ENCODE measurements around the gene CBR1. TPM values are rescaled to one million over a fixed set of nuclear protein-coding genes. Genes with fewer than 3 reads are reported as not detected.

CBR1 gene
- total and polyA plus RNA-seq, 3 experiments from 2014 or later: 37.6 to 39.3 (median 39.2) TPM

DNA sequence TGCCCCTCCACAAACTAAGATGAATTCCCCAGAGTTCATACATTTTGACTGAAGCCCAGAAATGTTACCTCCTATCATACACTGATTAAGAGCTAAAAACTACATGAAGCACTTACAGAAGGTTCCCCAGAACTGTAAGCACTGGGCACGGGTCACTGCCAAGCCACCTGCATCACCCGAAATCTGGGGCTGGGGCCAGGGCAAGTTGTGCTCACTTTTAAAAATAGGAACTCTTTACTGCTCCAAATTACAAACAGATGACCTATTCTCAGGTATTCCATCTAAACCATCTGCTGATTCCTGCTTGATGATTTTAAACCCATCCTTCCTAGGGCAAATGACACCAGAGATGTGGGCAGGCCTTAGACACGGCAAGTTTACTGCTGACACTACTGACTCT lies 14.3 kb upstream of the CBR1 start:
- Histone ChIP-seq H3K4me1 (ENCODE audit: insufficient read depth, low read length) (peaks cover 10% of the 10 kb centered on the region), H3K9me3 (ENCODE audit: low read length) (no peaks in the 10 kb centered on the region), H3K27ac (ENCODE audit: low read depth, low read length) (no peak overlapping the region), H3K36me3 (ENCODE audit: insufficient read depth, low read length) (peaks cover 38% of the 10 kb centered on the region), H3K4me3 (ENCODE audit: low read length) (no peak overlapping the region), H3K27me3 (ENCODE audit: insufficient read depth, low read length, poor library complexity, severe bottlenecking) (no peaks in the 10 kb centered on the region)
- H3K4me1 Mint-ChIP-seq: peaks cover 20 to 33% (median 24%) of the 10 kb centered on the region in 3 donors
- POLR2A ChIA-PET: no interaction called here
- H3K36me3 Mint-ChIP-seq: peaks cover 9 to 78% (median 20%) of the 10 kb centered on the region in 3 donors
- peak overlapping the region in 1 of 8 donors; percentile 69 for H3K27ac Mint-ChIP-seq
- CTCF ChIA-PET: interaction anchor here (0.8 kb wide), 1 partner anchor 15 kb away, joined by 3 read pairs; no protein-coding TSS in a partner anchor
- no peaks in the 10 kb centered on the region for H3K9me3 Mint-ChIP-seq
- peaks cover 0 to 2% of the 10 kb centered on the region in 2 donors for H3K27me3 Mint-ChIP-seq
- peak overlapping the region in 1 of 7 donors; percentile 60 for H3K4me3 Mint-ChIP-seq
- DNase-seq: no peak

- Mint-ChIP-seq H3K27me3 (peaks cover 2 to 3% of the 10 kb centered on the region in 2 donors), H3K9me3 (no peaks in the 10 kb centered on the region), H3K27ac (peak overlapping the region; percentile 95 to 99 (median 98)), H3K36me3 (peaks cover 0 to 47% (median 15%) of the 10 kb centered on the region in 3 donors), H3K4me1 (peaks cover 22 to 35% (median 29%) of the 10 kb centered on the region in 3 donors), H3K4me3 (peak overlapping the region; percentile 93 to 97 (median 97))
- H3K4me1 ChIP-seq (ENCODE audit: insufficient read depth, low read length): peaks cover 10% of the 10 kb centered on the region
- no peaks in the 10 kb centered on the region for H3K9me3 ChIP-seq (ENCODE audit: low read length)
- H3K27ac ChIP-seq (ENCODE audit: low read depth, low read length): peak overlapping the region; percentile 83
- DNase-seq: peak in 1 of 5 donors; percentile 4
- ChIA-PET POLR2A (interaction anchor here (0.6 to 2.1 kb wide), 6 partner anchors 10 to 227 kb away, joined by 3 to 21 read pairs (median 3); partner anchors contain the start of gene CBR1), CTCF (interaction anchor here (0.6 to 2.2 kb wide), 5 partner anchors 10 to 151 kb away, joined by 3 to 14 read pairs (median 4); partner anchors contain the start of gene CBR1)
- no peaks in the 10 kb centered on the region for H3K27me3 ChIP-seq (ENCODE audit: insufficient read depth, low read length, poor library complexity, severe bottlenecking)
- peak overlapping the region; percentile 95 for H3K4me3 ChIP-seq (ENCODE audit: low read length)
- H3K36me3 ChIP-seq (ENCODE audit: insufficient read depth, low read length): peaks cover 29% of the 10 kb centered on the region
Measured at GRCh38 chr21:36059823-36060158, 10.0 kb upstream of the CBR1 start.

GRCh38 chr21:36060159-36060921 lies 9.5 kb upstream of the CBR1 start, which contains the start of gene SETD4:
SETD4 (minus strand) TSS chr21:36060526; CDS start chr21:36058888, 1,638 bp downstream.
- peak within 1 kb of the TSS; percentile 95 to 99 (median 98) for H3K27ac Mint-ChIP-seq
- Histone ChIP-seq H3K36me3 (ENCODE audit: insufficient read depth, low read length) (peaks cover 23% of the 10 kb centered on the region), H3K4me3 (ENCODE audit: low read length) (peak within 1 kb of the TSS; percentile 95), H3K27ac (ENCODE audit: low read depth, low read length) (peak within 1 kb of the TSS; percentile 83), H3K9me3 (ENCODE audit: low read length) (no peaks in the 10 kb centered on the region), H3K4me1 (ENCODE audit: insufficient read depth, low read length) (peaks cover 10% of the 10 kb centered on the region), H3K27me3 (ENCODE audit: insufficient read depth, low read length, poor library complexity, severe bottlenecking) (no peaks in the 10 kb centered on the region)
- no peaks in the 10 kb centered on the region for H3K9me3 Mint-ChIP-seq
- H3K27me3 Mint-ChIP-seq: peaks cover 2 to 3% of the 10 kb centered on the region in 2 donors
- POLR2A ChIA-PET: interaction anchor here (0.6 to 2.1 kb wide), 6 partner anchors 10 to 226 kb away, joined by 3 to 21 read pairs (median 3); partner anchors contain the start of gene CBR1
- peaks cover 0 to 42% (median 11%) of the 10 kb centered on the region in 3 donors for H3K36me3 Mint-ChIP-seq
- peak within 1 kb of the TSS; percentile 93 to 97 (median 97) for H3K4me3 Mint-ChIP-seq
- CTCF ChIA-PET: interaction anchor here (0.6 to 2.2 kb wide), 6 partner anchors 9 to 150 kb away, joined by 3 to 14 read pairs (median 4); partner anchors contain the start of gene CBR1
- peaks cover 22 to 35% (median 23%) of the 10 kb centered on the region in 3 donors for H3K4me1 Mint-ChIP-seq
- peak; percentile 88 to 93 (median 92) for DNase-seq

GRCh38 chr21:36061445-36061844 lies 8.4 kb upstream of the CBR1 start:
- no peak for DNase-seq
- Mint-ChIP-seq H3K27ac (peak overlapping the region in 2 of 8 donors; percentile 6 to 98), H3K4me3 (peak overlapping the region in 6 of 7 donors; percentile 59 to 97 (median 94)), H3K4me1 (peaks cover 20 to 34% (median 22%) of the 10 kb centered on the region in 3 donors), H3K9me3 (no peaks in the 10 kb centered on the region), H3K36me3 (peaks cover 0 to 31% (median 7%) of the 10 kb centered on the region in 3 donors), H3K27me3 (peaks cover 2 to 3% of the 10 kb centered on the region in 2 donors)
- ChIA-PET CTCF (interaction anchor here (2.2 kb wide), 1 partner anchor 51 kb away, joined by 9 read pairs; no protein-coding TSS in a partner anchor), POLR2A (no interaction called here)
- no peak overlapping the region for H3K4me3 ChIP-seq (ENCODE audit: low read length)
- peaks cover 10% of the 10 kb centered on the region for H3K4me1 ChIP-seq (ENCODE audit: insufficient read depth, low read length)
- peaks cover 12% of the 10 kb centered on the region for H3K36me3 ChIP-seq (ENCODE audit: insufficient read depth, low read length)
- no peak overlapping the region for H3K27ac ChIP-seq (ENCODE audit: low read depth, low read length)
- no peaks in the 10 kb centered on the region for H3K9me3 ChIP-seq (ENCODE audit: low read length)
- H3K27me3 ChIP-seq (ENCODE audit: insufficient read depth, low read length, poor library complexity, severe bottlenecking): no peaks in the 10 kb centered on the region

DNA sequence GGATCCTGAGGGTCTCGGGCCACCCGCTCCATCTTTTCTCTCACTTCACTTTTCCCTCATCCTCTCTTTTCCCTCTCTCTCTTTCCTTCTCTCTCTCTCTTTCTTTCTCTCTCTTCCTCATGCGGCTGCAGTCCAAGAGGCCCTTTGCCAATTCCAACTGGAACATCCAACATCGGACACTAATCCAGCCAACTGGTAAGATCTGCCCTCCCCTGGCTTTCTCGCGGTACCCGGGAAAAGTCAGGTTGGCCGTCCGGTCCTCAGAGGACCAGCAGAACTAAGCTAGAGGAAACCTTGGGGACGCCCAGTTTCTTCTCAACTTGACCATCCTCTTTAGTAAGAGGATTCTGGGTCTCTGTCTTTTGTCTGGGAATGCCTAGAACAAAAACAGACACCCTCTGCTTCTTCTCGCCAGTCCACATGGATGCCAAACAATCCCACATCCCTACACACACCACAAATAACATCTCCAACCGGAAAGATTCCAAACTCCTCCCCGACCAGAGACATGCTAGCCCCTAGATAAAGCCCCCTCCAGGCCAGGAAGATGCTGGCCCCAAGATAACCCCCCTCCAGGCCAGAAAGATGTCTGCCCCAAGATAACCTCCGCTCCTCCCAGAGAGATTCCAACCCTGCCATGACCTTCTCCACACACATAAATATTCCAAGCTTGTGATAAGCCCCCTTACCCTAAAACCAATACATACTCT lies 6.3 kb upstream of the CBR1 start:
- H3K9me3 Mint-ChIP-seq: no peaks in the 10 kb centered on the region
- H3K4me1 Mint-ChIP-seq: peaks cover 11 to 24% (median 11%) of the 10 kb centered on the region in 3 donors

DNA sequence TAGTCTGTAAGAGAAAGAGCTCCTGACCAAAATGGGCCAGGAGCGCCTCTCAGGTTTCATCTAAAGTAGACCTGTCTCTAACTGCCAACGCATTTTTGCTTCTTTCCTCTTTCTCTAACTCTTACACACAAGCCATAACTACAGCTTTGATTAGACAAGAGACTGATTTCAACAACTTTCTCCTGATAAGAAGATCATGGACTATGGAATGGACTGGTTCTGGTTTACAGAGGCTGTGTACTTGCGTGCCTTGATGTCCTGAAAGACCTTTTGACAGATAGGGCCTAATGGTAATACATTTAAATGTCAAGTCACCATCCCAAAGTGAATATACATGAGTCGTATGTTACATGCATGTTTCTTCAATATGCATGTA lies 5.8 kb upstream of the CBR1 start:
- Histone ChIP-seq H3K27me3 (ENCODE audit: insufficient read depth, low read length, poor library complexity, severe bottlenecking) (no peaks in the 10 kb centered on the region), H3K4me3 (ENCODE audit: low read length) (no peak overlapping the region), H3K9me3 (ENCODE audit: low read length) (no peaks in the 10 kb centered on the region), H3K36me3 (ENCODE audit: insufficient read depth, low read length) (no peaks in the 10 kb centered on the region), H3K4me1 (ENCODE audit: insufficient read depth, low read length) (no peaks in the 10 kb centered on the region), H3K27ac (ENCODE audit: low read depth, low read length) (no peak overlapping the region)
- H3K27ac Mint-ChIP-seq: no peak overlapping the region
- H3K27me3 Mint-ChIP-seq: peaks cover 2 to 3% of the 10 kb centered on the region in 2 donors
- POLR2A ChIA-PET: interaction anchor here (0.7 kb wide), 1 partner anchor 1159 kb away, joined by 3 read pairs; no protein-coding TSS in a partner anchor
- CTCF ChIA-PET: interaction anchor here (0.6 kb wide), 1 partner anchor 1745 kb away, joined by 3 read pairs; no protein-coding TSS in a partner anchor
- H3K36me3 Mint-ChIP-seq: peaks cover 0 to 7% (median 7%) of the 10 kb centered on the region in 3 donors
- peaks cover 2 to 5% (median 4%) of the 10 kb centered on the region in 5 donors for H3K9me3 Mint-ChIP-seq
- H3K4me3 Mint-ChIP-seq: peak overlapping the region in 2 of 7 donors; percentile 7 to 56
- H3K4me1 Mint-ChIP-seq: peaks cover 11 to 20% (median 14%) of the 10 kb centered on the region in 3 donors
- no peak for DNase-seq

More for the DNA sequence above, 6.3 kb upstream of the CBR1 start:
- DNase-seq: no peak
- Mint-ChIP-seq H3K36me3 (peaks cover 0 to 11% (median 4%) of the 10 kb centered on the region in 3 donors), H3K27me3 (peaks cover 2 to 3% of the 10 kb centered on the region in 2 donors), H3K4me3 (peak overlapping the region in 2 of 7 donors; percentile 7 to 59), H3K27ac (peak overlapping the region in 1 of 8 donors; percentile 67)
- Histone ChIP-seq H3K36me3 (ENCODE audit: insufficient read depth, low read length) (no peaks in the 10 kb centered on the region), H3K9me3 (ENCODE audit: low read length) (no peaks in the 10 kb centered on the region), H3K4me3 (ENCODE audit: low read length) (no peak overlapping the region), H3K4me1 (ENCODE audit: insufficient read depth, low read length) (peaks cover 5% of the 10 kb centered on the region), H3K27ac (ENCODE audit: low read depth, low read length) (no peak overlapping the region), H3K27me3 (ENCODE audit: insufficient read depth, low read length, poor library complexity, severe bottlenecking) (no peaks in the 10 kb centered on the region)
- ChIA-PET CTCF (interaction anchor here (0.6 kb wide), 1 partner anchor 1745 kb away, joined by 3 read pairs; no protein-coding TSS in a partner anchor), POLR2A (no interaction called here)

DNA sequence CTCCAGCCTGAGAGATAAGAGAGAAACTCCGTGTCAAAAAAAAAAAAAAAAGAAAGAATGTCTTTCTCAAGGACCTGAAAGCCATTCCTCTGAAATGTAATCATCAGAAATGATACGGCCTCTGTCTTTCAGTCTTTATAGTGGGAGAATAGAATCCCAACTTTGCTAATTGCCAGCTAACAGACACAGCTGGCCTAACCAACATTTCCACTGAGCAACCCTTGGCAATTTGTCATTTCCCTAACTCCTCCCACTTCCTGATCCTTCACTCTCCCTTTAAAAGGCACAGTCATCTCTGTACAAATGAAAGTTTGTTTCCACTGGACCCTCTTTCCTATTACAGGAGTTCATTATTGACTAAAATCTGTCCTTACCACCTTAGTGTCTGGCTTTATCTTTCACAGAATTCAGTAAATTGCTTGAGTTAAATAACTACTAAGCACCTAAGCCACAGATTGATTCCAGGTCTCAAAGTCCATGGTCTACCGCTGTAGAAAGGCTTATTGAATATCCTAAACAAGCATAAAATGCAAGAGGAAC lies 4.3 kb upstream of the CBR1 start:
- H3K27ac Mint-ChIP-seq: no peak overlapping the region
- peaks cover 0 to 8% (median 4%) of the 10 kb centered on the region in 3 donors for H3K36me3 Mint-ChIP-seq
- ChIA-PET CTCF (no interaction called here), POLR2A (interaction anchor here (0.6 kb wide), 1 partner anchor 25 kb away, joined by 3 read pairs; no protein-coding TSS in a partner anchor)
- H3K9me3 Mint-ChIP-seq: peaks cover 4 to 10% (median 5%) of the 10 kb centered on the region in 5 donors
- no peak overlapping the region for H3K27ac ChIP-seq (ENCODE audit: low read depth, low read length)
- peaks cover 0 to 3% of the 10 kb centered on the region in 2 donors for H3K27me3 Mint-ChIP-seq
- H3K27me3 ChIP-seq (ENCODE audit: insufficient read depth, low read length, poor library complexity, severe bottlenecking): no peaks in the 10 kb centered on the region
- H3K4me1 ChIP-seq (ENCODE audit: insufficient read depth, low read length): peaks cover 11% of the 10 kb centered on the region
- peaks cover 18 to 24% (median 18%) of the 10 kb centered on the region in 3 donors for H3K4me1 Mint-ChIP-seq
- no peaks in the 10 kb centered on the region for H3K36me3 ChIP-seq (ENCODE audit: insufficient read depth, low read length)
- no peak overlapping the region for H3K4me3 ChIP-seq (ENCODE audit: low read length)
- peak overlapping the region in 1 of 7 donors; percentile 1 for H3K4me3 Mint-ChIP-seq
- no peaks in the 10 kb centered on the region for H3K9me3 ChIP-seq (ENCODE audit: low read length)
- no peak for DNase-seq

All from CD8-positive, alpha-beta memory T cell (primary cell).